GM19467 (cell line): ENCODE data around the gene DCAF7.
A peak's percentile ranks its signal among the peaks of the same experiment; 100 is the strongest.

Experiments
- ATAC-seq: cut with Tn5 transposase; IDR thresholded peaks from one replicate; pipeline ENCODE4 v1.9.1; 2021; ENCODE audit warnings: mild to moderate bottlenecking, moderate library complexity; ENCODE audit not compliant: unreplicated experiment

The DCAF7 gene

GRCh38 chr17:63579633-63580032 is 29.4 kb downstream of the DCAF7 start:
- no peak for ATAC-seq

- no peak for ATAC-seq
These were observed 37.5 kb downstream of the DCAF7 start for GRCh38 chr17:63587770-63588169.

DNA sequence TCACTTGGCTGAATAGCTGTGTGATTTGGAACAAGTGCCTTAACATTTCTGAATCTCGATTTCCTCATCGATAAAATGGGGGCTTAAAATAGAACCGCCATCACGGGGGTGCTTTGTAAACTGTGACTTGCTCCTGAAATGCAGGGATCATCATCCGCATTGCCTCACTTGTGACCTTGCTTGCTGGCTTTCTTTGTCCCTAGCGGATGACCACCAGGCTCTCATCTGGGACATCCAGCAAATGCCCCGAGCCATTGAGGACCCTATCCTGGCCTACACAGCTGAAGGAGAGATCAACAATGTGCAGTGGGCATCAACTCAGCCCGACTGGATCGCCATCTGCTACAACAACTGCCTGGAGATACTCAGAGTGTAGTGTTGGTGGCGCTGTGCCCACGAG is 38.5 kb downstream of the DCAF7 start:
- no peak for ATAC-seq

GRCh38 chr17:63589646-63590045 is 39.4 kb downstream of the DCAF7 start:
- no peak for ATAC-seq

GRCh38 chr17:63592797-63593196 is 42.5 kb downstream of the DCAF7 start:
- ATAC-seq, result no peak

DNA sequence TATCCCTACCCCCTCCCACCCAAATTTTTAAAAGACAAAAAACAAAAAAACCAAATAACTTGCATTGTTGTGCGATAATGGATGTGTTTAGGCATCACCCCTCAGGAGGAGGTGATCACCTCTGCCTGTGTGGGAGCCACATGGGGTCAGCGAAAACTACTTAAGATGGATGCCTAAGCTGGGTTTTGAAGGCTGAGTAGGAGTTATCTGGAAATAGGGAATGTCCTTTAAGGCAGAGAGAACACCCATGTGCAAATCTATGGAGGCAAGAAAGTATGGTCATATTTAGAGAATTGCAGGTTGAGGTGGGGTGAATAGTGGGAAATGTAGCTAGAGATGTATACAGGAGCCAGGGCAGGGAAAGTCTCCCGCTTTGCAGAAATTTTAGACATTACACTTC is 44.9 kb downstream of the DCAF7 start:
- ATAC-seq, result no peak

DNA sequence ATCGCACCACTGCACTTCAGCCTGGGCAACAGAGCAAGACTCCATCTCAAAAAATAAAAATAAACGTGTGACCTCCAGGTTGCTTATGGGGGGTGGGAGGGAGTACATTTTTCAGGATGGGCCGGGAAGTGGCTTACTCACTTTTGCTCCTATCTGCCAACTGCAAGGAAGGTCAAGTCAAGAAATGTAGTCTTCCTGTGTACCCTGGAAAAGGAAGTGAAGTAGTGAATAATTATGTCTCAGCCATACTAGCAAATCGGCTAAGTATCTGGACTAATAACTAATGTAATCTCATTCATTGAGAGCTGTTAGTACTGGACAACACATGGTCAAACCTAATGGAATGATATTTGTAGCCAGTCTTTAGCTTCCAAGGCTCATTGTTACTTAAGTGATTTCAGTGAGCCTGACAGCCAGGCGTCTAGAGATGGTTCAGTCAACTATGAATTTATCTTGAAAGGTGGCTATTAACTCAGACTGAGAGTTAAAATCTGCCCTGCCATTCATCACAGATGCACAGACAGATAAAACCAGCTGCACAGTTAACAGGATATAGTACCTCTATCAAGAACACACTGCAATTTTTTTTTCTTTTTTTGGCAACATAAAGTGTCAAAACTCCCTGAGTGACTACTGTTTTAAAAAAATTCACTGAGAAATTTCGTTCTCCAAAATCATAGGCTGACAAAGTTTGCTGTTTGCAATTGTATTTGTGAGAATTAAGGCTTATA is 46.7 kb downstream of the DCAF7 start:
- no peak for ATAC-seq

DNA sequence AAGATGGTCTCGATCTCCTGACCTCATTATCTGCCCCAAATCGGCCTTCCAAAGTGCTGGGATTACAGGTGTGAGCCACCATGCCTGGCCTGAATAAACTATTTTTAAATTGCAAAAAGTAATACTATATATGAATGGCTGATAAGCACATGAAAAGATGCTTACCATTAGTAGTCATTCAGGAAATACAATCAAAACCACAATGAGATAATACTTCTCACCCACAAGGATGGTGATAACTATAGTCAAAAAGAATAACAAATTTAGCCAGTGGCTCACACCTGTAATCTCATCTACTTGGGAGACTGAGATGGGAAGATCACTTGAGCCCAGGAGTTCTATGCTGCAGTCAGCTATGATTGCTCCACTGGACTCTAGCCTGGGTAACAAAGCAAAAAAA is 48.0 kb downstream of the DCAF7 start:
- ATAC-seq, result no peak

- peak; percentile 76 for ATAC-seq
These were observed 50.5 kb downstream of the DCAF7 start, which contains the start of gene TACO1 for GRCh38 chr17:63600569-63601438. Gene TACO1, plus strand, starts transcription at chr17:63600895. Its CDS starts 189 bp downstream, at chr17:63601084.

DNA sequence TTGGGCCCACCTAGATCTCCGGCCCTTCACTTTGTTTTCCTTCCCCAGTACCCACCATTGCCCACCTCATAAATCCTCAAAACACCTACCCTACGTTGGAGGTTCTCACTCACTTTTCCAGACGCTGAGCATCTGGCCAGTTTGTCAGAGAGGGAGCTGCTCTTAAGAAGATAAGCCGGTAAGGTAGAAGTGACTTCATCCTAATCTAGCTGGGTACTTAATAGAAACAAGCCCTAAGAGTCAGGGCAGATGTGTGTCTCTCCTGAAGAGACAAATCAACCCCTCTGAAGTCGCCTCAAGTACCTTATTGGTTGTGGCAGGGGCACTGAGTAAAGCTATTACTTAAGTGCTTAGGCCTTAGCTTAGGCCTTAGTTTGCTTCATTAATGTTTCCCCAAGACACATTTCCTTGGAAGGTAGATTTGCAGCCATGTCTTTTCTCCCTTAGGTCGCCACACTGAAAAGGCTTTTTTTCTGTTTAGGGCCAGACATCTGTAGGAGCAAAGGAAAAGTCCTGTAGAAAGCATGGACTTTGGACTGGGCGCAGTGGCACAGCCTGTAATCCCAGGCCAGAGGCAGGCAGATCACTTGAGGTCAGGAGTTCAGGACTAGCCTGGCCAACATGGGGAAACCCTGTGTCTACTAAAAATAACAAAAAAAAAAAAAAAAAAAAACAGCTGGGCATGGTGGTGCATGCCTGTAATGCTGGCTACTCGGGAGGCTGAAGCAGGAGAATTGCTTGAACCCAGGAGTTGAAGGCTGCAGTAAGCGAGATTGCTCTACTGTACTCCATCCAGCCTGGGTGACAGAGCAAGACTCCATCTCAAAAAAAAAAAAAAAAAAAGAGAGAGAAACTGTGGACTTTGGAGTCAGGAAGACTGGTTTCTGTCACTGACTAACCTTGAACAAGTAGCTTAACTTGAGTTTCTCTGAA is 51.4 kb downstream of the DCAF7 start:
- ATAC-seq, result no peak

GRCh38 chr17:63609816-63610573 is 59.7 kb downstream of the DCAF7 start:
- ATAC-seq, result no peak

GRCh38 chr17:63610854-63611253 is 60.6 kb downstream of the DCAF7 start:
- no peak for ATAC-seq

GRCh38 chr17:63611354-63611753 is 61.1 kb downstream of the DCAF7 start:
- ATAC-seq, result no peak

DNA sequence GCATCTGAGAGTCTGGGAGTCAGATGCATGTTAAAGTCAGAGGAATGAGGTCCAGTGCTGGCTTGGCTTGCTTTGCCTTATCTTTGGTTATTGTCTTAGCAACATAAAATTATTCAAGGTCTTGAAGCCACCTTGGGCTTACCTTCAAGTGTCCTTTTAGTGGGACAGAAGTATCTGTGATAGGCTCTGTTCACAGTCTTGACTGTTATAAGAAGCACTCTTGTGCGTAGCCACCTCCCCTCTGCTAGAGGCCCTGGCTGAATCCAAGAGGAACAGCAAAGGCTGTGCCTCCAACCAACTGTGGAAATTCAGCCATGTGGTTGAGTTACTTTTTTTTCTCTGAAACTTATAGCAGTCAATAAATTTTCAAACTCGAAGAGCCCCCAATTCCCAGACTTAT is 63.4 kb downstream of the DCAF7 start:
- ATAC-seq, result no peak

DNA sequence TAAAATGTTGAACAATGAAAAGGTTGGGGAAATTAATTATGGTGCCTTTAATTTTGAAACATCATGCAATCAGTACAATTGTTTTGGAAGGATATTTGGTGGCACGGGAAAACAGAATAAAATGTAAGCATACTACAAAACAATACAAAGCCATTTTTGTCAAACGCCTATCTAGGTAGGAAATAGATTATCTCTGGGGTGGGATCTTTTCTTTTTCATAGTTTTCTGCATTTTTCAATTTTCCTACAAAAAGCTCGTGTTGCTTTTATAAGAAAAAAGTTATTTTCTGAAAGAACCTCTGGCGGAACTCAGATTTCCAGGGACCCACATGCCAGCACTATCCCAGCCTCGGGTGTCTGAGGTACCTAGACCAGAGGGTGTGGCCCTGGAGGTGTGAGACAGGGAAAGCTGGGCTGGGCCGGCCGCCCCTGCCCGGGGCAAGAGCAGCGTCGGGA is 71.0 kb downstream of the DCAF7 start:
- no peak for ATAC-seq

- peak; percentile 91 for ATAC-seq
These were observed 71.7 kb downstream of the DCAF7 start, which contains the start of gene MAP3K3 for GRCh38 chr17:63621684-63622573. Gene MAP3K3, plus strand, starts transcription at chr17:63622417. Its CDS starts 343 bp downstream, at chr17:63622760.

GRCh38 chr17:63622574-63623390 is 72.5 kb downstream of the DCAF7 start:
- peak; percentile 20 for ATAC-seq
